C4-2B (cell line): ENCODE measurements around the gene SGSM2.

Experiments used
- H3K27ac ChIP-seq: fragments of 450-650 bp; 2 replicates; pipeline ENCODE4 v1.5.1; 2017
- ZFX ChIP-seq: fragments of 450-650 bp; IDR thresholded peaks from 2 replicates; pipeline ENCODE4 v1.6.1; 2017
- TF ChIP-seq, protein P1 (sequence below): fragments of 450-650 bp; conservative IDR thresholded peaks from 2 replicates; pipeline ENCODE4 v1.5.1; 2017; ENCODE audit warnings: mild to moderate bottlenecking

The SGSM2 gene

DNA sequence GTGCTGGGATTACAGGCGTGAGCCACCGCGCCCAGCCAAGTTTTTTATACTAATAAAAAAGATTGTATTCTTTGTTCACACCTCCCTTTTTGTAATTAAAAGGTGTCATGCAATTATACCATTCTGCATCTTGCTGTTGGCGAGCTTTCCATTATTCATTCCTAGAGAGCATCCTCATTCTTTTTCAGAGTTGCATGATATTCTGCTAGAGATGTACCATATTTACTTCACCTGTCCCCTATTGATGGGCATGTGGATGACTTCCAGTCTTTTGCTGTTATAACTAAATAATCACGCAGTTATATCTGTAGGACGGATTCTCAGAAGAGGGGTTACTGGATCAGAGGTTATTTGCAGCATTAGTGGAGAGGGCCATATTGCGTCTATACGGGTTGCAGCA, 17.0 kb downstream of the SGSM2 start:
- no peak overlapping the region for H3K27ac ChIP-seq
- TF ChIP-seq, protein P1, sequence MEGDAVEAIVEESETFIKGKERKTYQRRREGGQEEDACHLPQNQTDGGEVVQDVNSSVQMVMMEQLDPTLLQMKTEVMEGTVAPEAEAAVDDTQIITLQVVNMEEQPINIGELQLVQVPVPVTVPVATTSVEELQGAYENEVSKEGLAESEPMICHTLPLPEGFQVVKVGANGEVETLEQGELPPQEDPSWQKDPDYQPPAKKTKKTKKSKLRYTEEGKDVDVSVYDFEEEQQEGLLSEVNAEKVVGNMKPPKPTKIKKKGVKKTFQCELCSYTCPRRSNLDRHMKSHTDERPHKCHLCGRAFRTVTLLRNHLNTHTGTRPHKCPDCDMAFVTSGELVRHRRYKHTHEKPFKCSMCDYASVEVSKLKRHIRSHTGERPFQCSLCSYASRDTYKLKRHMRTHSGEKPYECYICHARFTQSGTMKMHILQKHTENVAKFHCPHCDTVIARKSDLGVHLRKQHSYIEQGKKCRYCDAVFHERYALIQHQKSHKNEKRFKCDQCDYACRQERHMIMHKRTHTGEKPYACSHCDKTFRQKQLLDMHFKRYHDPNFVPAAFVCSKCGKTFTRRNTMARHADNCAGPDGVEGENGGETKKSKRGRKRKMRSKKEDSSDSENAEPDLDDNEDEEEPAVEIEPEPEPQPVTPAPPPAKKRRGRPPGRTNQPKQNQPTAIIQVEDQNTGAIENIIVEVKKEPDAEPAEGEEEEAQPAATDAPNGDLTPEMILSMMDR = no peak

- no peak for TF ChIP-seq ZFX
- TF ChIP-seq, protein P1 = no peak
- no peak overlapping the region for H3K27ac ChIP-seq
These were observed 19.9 kb downstream of the SGSM2 start for GRCh38 chr17:2357237-2357636.

DNA sequence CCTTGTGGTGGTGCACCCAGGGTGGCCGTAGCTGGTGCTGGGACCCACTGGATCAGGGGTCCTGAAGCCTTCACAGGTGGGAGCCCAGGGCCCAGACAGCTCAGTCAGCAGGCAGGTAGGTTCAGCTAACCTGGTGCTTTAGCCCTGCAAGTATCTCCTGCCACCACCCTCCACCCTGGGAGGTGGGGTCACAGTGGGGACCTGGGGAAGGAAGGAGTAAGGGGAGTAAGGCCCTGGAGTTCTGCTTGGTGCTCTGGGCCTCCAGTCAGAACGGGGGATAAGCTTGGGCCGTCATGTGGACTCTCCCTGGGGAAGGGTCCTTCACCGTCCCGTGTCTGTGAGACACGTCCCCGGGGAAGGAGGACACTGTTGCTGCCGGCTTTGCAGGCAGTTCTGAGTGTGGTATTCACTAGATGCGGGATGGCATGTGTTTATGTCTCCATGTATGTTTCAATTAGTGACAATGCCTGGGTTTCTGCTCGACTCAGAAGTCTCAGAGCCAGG, 20.7 kb downstream of the SGSM2 start:
- no peak overlapping the region for H3K27ac ChIP-seq

DNA sequence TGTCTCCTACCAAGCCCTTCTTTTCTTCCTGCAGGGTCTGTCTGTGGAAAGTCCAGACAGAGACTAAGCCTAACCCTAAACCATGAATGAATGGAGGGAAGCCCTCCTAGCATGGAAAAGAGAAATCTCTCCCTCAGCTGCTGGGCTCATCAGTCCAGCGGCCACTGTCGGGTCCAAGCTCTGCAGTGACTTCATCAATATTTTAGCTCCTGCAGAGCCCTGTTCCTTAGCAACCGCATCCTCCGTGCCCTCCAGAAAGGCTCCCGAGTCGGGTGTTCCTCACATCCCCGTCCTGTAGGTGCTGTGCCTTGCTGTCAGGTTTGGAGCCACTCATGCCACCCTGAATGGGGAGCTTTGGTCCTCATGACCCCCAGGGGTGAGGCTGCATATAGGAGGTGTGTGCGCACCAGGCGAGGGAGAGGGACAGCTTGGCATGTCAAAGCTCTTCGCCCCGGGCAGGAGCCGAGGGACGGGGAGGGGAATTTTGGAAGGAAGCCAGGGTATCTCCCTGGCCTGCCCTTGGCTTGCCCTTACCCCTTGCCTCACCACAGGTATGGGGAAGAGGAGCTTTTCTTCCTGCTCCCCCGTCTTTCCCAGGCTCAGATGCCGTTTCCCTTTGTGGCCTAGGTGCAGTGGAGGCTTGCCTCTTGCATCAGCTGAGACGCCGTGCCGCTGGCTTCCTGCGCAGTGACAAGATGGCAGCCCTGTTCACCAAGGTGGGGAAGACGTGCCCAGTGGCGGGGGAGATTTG, 23.9 kb downstream of the SGSM2 start:
- TF ChIP-seq, protein P1 = no peak
- no peak for TF ChIP-seq ZFX

More for the DNA sequence above, 20.7 kb downstream of the SGSM2 start:
- TF ChIP-seq, protein P1 = no peak
- no peak for TF ChIP-seq ZFX

DNA sequence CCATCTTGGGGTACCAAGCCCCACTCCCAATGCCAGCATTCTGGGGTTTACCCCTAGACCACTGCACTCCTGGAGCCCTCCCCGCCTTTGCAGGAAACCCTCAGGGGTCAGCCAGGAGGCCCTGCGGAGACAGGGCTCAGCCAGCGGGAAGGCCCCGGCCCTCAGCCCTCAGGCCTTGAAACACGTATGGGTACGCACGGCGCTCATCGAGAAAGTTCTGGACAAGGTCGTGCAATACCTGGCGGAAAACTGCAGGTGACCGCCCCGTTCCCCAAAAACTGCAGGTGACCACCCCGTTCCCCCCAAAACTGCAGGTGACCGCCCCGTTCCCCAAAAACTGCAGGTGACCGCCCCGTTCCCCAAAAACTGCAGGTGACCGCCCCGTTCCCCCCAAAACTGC, 24.7 kb downstream of the SGSM2 start:
- TF ChIP-seq ZFX = no peak
- TF ChIP-seq, protein P1 = no peak
- no peak overlapping the region for H3K27ac ChIP-seq

More for the DNA sequence above, 23.9 kb downstream of the SGSM2 start:
- H3K27ac ChIP-seq = no peak overlapping the region

DNA sequence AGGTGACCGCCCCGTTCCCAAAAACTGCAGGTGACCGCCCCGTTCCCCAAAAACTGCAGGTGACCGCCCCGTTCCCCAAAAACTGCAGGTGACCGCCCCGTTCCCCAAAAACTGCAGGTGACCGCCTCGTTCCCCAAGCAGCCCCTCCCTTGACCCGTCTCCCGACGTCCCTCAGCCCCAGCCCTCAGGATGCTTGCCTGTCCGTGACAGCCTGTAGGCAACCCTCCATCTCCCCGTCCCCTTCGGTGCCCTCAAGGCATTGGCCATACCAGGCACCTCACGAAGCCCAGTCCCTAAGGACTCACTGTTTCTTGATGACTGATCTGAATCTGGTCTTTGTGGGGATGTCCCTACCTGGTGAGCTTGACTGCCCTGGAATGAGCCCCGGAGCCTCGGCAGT, 25.1 kb downstream of the SGSM2 start:
- no peak for TF ChIP-seq ZFX
- TF ChIP-seq, protein P1 = no peak
- no peak overlapping the region for H3K27ac ChIP-seq

DNA sequence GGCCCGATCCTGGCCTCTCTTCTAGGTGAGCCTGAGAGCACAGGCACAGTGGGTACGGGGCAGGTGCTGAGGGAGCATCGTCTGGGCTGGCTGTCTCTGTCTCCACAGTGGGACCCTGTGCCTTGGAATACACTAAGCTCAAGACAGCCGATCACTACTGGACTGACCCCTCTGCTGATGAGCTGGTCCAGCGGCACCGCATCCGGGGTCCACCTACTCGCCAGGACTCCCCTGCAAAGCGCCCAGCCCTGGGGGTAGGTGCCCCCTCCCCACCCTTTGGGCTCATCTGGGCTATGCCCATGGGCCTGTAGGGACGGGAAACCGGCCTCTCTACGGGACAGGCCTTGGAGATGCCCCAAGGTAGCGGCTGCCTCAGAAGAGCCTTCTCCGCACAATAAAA, 25.6 kb downstream of the SGSM2 start:
- no peak overlapping the region for H3K27ac ChIP-seq
- TF ChIP-seq ZFX = no peak
- TF ChIP-seq, protein P1 = no peak
